ENCODE measurements around the gene HOMER3. TPM values are rescaled to one million over a fixed set of nuclear protein-coding genes. Genes with fewer than 3 reads are reported as not detected.

The HOMER3 gene
- polyA plus RNA-seq, 3 donors = 45.1 to 88.1 (median 49.4) TPM

GRCh38 chr19:18905058-18905456 lies 36.0 kb downstream of the HOMER3 start:
- DNase-seq = no peak
- TF ChIP-seq CTCF (IDR thresholded peaks at IDR 0.05) = no peak
- Histone ChIP-seq H3K4me3 (replicated peaks in 1 of 3; ENCODE audit: low read depth in 2 of 3, low read length in 3 of 3) (no peak overlapping the region), H3K9ac (ENCODE audit: insufficient read depth, low read length, poor library complexity, severe bottlenecking) (no peak overlapping the region), H3K27me3 (ENCODE audit: control insufficient read depth in 2 of 2, insufficient read depth in 2 of 2, low read length in 2 of 2) (no peaks in the 10 kb centered on the region), H4K20me1 (ENCODE audit: insufficient read depth, low read length) (peaks cover 66% of the 10 kb centered on the region), H3K36me3 (replicated peaks in 1 of 2; ENCODE audit: control insufficient read depth in 1 of 2, insufficient read depth in 2 of 2, low read length in 2 of 2) (peaks cover 83 to 90% of the 10 kb centered on the region in 2 donors), H3K79me2 (ENCODE audit: insufficient read depth, low read length) (no peaks in the 10 kb centered on the region), H2AFZ (ENCODE audit: insufficient read depth, low read depth, low read length, poor library complexity, severe bottlenecking) (no peak overlapping the region), H3K4me1 (ENCODE audit: control insufficient read depth in 1 of 2, insufficient read depth in 2 of 2, low read length in 2 of 2) (no peaks in the 10 kb centered on the region), H3K27ac (ENCODE audit: low read depth in 1 of 2, low read length in 2 of 2) (no peak overlapping the region), H3K4me2 (replicated peaks; ENCODE audit: extremely low read depth, low read length, poor library complexity, severe bottlenecking) (no peak overlapping the region), H3K9me3 (replicated peaks in 1 of 2; ENCODE audit: control insufficient read depth in 1 of 2, insufficient read depth in 1 of 2, low read length in 2 of 2) (no peaks in the 10 kb centered on the region)
- H3K9me3 Mint-ChIP-seq = peaks cover 0 to 4% (median 0%) of the 10 kb centered on the region in 7 donors
- 100% methylated on average over 5 of the region's 8 CpGs for WGBS (ENCODE audit: insufficient coverage)
- peak overlapping the region in 1 of 7 donors; percentile 61 for H3K27ac Mint-ChIP-seq
- H3K27me3 Mint-ChIP-seq (ENCODE audit: low read depth in 3 of 3) = no peaks in the 10 kb centered on the region
- no peak overlapping the region for H3K4me3 Mint-ChIP-seq
- H3K36me3 Mint-ChIP-seq = peaks cover 56 to 91% of the 10 kb centered on the region in 2 donors
- intact Hi-C loops (cut with micrococcal nuclease) = no loop called here
- H3K4me1 Mint-ChIP-seq = no peaks in the 10 kb centered on the region

- no peak for DNase-seq
- no peak overlapping the region for H3K4me3 Mint-ChIP-seq
- Histone ChIP-seq H3K4me1 (ENCODE audit: control insufficient read depth in 1 of 2, insufficient read depth in 2 of 2, low read length in 2 of 2) (no peaks in the 10 kb centered on the region), H3K9me3 (replicated peaks in 1 of 2; ENCODE audit: control insufficient read depth in 1 of 2, insufficient read depth in 1 of 2, low read length in 2 of 2) (no peaks in the 10 kb centered on the region), H3K9ac (ENCODE audit: insufficient read depth, low read length, poor library complexity, severe bottlenecking) (no peak overlapping the region), H2AFZ (ENCODE audit: insufficient read depth, low read depth, low read length, poor library complexity, severe bottlenecking) (no peak overlapping the region), H3K36me3 (replicated peaks in 1 of 2; ENCODE audit: control insufficient read depth in 1 of 2, insufficient read depth in 2 of 2, low read length in 2 of 2) (peaks cover 84 to 90% of the 10 kb centered on the region in 2 donors), H4K20me1 (ENCODE audit: insufficient read depth, low read length) (peaks cover 67% of the 10 kb centered on the region), H3K4me3 (replicated peaks in 1 of 3; ENCODE audit: low read depth in 2 of 3, low read length in 3 of 3) (no peak overlapping the region), H3K4me2 (replicated peaks; ENCODE audit: extremely low read depth, low read length, poor library complexity, severe bottlenecking) (no peak overlapping the region), H3K79me2 (ENCODE audit: insufficient read depth, low read length) (no peaks in the 10 kb centered on the region), H3K27me3 (ENCODE audit: control insufficient read depth in 2 of 2, insufficient read depth in 2 of 2, low read length in 2 of 2) (no peaks in the 10 kb centered on the region), H3K27ac (ENCODE audit: low read depth in 1 of 2, low read length in 2 of 2) (no peak overlapping the region)
- H3K36me3 Mint-ChIP-seq = peaks cover 57 to 92% of the 10 kb centered on the region in 2 donors
- H3K27ac Mint-ChIP-seq = peak overlapping the region in 2 of 7 donors; percentile 2 to 23
- no peaks in the 10 kb centered on the region for H3K4me1 Mint-ChIP-seq
- 94% methylated on average over 25 of the region's 25 CpGs for WGBS (ENCODE audit: insufficient coverage)
- no peaks in the 10 kb centered on the region for H3K27me3 Mint-ChIP-seq (ENCODE audit: low read depth in 3 of 3)
- intact Hi-C loops (cut with micrococcal nuclease) = no loop called here
- no peak for TF ChIP-seq CTCF (IDR thresholded peaks at IDR 0.05)
- H3K9me3 Mint-ChIP-seq = peaks cover 0 to 4% (median 0%) of the 10 kb centered on the region in 7 donors
Measured at GRCh38 chr19:18904334-18905057, 36.5 kb downstream of the HOMER3 start.
